HG03196 (cell line): Measurements from ENCODE around the gene MMP15.

Experiments used
- ATAC-seq: cut with Tn5 transposase; IDR thresholded peaks from one replicate; pipeline ENCODE4 v1.9.1; 2021; ENCODE audit not compliant: unreplicated experiment

MMP15 gene

GRCh38 chr16:58018803-58019202 is 6.8 kb upstream of the MMP15 start:
- no peak for ATAC-seq

DNA sequence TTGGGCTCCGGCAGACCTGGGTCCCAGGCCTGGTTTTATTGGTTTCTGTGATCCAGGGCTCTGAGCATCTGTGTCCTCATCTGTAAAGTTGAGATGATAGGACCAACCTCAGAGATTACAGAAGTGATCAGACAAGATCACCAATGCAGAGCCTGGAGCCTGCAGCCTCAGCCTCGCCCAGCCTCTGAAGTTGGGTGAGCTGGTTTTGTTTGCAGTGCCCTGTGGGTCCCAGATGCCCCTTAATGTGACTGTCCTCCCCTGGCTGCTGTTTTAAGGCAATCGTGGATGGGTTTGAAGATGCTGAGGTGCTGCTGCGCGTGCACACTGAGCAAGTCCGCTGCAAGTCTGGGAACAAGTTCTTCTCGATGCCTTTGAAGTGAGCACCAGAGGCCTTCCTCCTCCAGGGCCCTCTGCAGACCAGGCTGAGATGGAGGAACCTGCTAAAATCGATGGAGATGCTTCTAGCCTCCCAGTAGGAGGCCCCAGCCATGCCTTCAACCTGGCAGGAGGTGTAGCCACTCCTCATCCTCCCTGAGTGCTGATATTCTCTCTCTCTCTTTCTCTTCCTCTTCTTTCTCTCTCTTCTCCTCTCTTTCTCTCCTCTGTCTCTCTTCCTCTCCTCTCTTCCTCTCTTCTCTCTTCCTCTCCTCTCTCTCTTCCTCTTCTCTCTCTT is 5.6 kb upstream of the MMP15 start:
- ATAC-seq, result no peak

- no peak for ATAC-seq
Observed at GRCh38 chr16:58020628-58021521, 4.7 kb upstream of the MMP15 start.

- no peak for ATAC-seq
Observed at GRCh38 chr16:58021661-58022551, 3.6 kb upstream of the MMP15 start.

- ATAC-seq, result no peak
Observed at GRCh38 chr16:58022601-58023371, 2.8 kb upstream of the MMP15 start.

- ATAC-seq, result no peak
Observed at GRCh38 chr16:58024486-58025350, 836 bp upstream of the MMP15 start.

- no peak for ATAC-seq
Observed at GRCh38 chr16:58026139-58026704, 668 bp downstream of the MMP15 start.

- ATAC-seq, result no peak
Observed at GRCh38 chr16:58026705-58027160, 1.2 kb downstream of the MMP15 start.

GRCh38 chr16:58027161-58027915 is 1.8 kb downstream of the MMP15 start:
- no peak for ATAC-seq

GRCh38 chr16:58027916-58028455 is 2.4 kb downstream of the MMP15 start:
- ATAC-seq, result no peak

DNA sequence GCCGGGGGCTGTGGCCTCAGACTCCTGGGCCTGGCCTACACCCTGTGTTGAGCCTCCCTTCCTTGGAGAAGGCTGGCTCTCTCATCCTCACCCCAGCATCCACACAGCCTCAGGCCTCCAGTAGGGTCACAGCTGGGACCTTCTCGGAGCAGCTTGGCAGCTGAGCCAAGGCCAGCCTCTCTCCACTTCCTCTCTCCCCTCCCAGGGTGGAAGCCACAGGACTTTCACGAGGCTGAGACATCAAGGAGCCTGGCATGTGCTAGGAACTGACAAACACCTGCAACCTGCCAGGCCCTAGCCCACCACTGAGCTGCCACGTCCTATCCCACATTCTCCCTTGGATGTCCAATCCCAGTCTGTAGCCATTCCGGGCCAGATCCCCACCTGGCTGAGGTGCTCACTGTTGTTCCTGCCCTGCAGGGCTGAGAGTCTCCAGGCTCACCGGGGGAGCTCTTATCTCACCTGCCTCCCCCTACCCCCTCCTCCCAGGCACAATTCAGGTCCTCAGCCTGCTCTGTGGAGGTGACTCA is 3.1 kb downstream of the MMP15 start:
- no peak for ATAC-seq

DNA sequence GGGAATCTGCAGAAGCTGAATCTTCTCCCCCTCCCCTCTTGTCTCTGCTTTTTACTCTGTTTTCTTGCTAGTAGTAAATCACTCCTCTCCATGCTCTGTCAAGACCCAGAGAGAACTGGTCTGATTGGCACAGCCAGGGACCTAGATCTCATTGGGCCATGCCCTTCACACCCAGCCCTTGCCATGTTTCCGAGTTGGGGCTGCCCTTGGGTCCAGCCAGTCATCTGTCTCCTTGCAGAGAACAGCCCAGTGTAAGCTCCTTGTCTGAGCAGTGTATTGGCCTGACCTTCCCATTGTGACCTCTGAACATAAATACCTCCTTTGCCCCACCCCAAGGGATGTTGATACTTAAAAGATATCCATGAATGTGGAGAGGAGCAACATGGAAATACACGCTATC is 3.9 kb downstream of the MMP15 start:
- ATAC-seq, result no peak

DNA sequence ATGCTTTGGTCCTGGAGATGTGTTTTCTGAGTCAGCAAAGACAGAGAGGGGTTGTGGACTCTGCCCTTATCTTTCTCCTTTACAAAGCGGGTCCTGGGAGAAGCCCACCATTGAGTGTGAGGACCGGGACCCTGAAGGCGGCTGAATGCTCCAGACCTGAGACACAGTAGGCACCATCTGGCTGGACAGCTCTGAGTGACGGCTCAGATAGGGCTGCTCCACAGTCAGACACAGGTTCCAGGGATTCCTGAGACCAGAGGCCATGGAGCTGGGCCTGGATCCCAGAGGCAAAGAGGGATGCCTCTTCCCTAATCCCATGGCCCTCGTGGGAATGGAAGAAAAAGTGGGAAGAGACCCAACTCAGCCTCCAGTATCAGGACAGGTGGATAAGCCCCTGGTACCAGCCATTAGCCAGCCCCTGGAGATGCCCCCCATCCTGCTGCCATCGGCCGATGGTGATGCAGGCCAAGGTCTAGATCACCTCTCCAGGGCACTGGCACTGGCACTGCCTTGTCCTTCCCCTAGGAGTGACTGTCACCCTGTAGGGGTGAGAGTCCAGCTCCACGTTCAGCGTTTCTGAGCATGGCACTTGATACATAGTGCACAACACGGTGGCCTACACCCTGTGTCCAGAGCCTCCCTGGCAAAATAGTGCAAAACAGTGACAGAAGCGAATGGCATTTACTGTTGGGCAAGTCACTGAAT is 4.7 kb downstream of the MMP15 start:
- ATAC-seq, result no peak

- ATAC-seq, result no peak
Observed at GRCh38 chr16:58031016-58031800, 5.7 kb downstream of the MMP15 start.

DNA sequence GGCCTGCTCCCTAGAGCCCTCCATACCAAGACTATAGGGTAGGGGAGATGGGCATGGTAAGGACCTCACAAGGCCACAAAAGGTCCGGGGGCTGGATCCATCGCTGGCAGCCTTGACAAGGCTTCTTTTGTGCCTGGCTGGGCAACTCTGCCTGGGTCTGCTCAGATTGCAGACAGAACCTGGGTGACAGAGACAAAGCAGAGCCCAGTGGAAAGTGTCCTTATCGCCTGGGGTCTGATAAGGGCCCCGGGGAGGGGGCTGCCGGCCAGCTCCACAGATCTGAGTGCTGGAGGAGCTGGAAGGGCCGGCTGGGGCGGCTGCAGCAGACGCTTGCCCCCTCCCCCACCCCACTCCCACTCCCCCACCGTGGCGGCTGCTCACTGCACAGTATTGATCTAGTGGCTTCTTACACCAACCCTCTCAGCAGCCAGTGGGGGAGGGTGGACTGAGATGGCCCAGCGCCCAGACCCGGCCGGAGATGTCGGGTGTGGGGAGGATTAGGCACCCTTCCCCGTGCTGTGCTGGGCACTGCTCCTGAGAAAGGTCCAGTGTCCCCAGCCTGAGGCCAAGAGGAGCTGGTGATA is 7.2 kb downstream of the MMP15 start:
- no peak for ATAC-seq

- ATAC-seq, result no peak
Observed at GRCh38 chr16:58034128-58034685, 8.7 kb downstream of the MMP15 start.
